Measurements from ENCODE around the gene TNIK. TPM values are rescaled to one million over a fixed set of nuclear protein-coding genes. Genes with fewer than 3 reads are reported as not detected.

Gene TNIK
- total RNA-seq, 2 donors from 2014 or later, result 9.0 to 11.6 TPM

DNA sequence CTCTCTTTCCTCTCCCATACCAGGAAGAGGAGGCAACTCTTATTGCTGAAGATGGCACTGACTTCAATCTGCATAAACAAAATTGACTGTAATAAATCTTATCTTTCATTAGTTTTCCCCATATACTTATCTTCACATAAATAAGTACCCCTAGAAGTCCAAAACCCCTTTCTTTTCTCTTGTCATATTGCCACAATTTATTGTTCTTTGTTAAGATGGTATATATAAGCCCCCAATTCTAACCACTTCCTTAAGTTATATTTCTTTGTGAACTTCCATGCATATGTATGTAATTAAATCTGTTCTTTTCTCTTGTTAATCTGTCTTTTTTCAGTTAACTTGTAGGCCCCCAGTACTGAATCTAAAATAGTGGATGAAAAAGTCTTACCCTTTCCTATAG is 68.8 kb downstream of the TNIK start:
- no peak for DNase-seq (ENCODE audit: low spot score)
- H3K4me1 ChIP-seq, result peaks cover 0 to 19% of the 10 kb centered on the region in 2 donors
- H3K9me3 ChIP-seq, result peaks cover 0 to 5% of the 10 kb centered on the region in 2 donors
- no peak overlapping the region for H3K4me3 ChIP-seq
- no peaks in the 10 kb centered on the region for H3K36me3 ChIP-seq
- TF ChIP-seq, protein P1, sequence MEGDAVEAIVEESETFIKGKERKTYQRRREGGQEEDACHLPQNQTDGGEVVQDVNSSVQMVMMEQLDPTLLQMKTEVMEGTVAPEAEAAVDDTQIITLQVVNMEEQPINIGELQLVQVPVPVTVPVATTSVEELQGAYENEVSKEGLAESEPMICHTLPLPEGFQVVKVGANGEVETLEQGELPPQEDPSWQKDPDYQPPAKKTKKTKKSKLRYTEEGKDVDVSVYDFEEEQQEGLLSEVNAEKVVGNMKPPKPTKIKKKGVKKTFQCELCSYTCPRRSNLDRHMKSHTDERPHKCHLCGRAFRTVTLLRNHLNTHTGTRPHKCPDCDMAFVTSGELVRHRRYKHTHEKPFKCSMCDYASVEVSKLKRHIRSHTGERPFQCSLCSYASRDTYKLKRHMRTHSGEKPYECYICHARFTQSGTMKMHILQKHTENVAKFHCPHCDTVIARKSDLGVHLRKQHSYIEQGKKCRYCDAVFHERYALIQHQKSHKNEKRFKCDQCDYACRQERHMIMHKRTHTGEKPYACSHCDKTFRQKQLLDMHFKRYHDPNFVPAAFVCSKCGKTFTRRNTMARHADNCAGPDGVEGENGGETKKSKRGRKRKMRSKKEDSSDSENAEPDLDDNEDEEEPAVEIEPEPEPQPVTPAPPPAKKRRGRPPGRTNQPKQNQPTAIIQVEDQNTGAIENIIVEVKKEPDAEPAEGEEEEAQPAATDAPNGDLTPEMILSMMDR (IDR thresholded peaks at IDR 0.05), result no peak
- H3K27ac ChIP-seq, result no peak overlapping the region
- H3K27me3 ChIP-seq, result no peaks in the 10 kb centered on the region

DNA sequence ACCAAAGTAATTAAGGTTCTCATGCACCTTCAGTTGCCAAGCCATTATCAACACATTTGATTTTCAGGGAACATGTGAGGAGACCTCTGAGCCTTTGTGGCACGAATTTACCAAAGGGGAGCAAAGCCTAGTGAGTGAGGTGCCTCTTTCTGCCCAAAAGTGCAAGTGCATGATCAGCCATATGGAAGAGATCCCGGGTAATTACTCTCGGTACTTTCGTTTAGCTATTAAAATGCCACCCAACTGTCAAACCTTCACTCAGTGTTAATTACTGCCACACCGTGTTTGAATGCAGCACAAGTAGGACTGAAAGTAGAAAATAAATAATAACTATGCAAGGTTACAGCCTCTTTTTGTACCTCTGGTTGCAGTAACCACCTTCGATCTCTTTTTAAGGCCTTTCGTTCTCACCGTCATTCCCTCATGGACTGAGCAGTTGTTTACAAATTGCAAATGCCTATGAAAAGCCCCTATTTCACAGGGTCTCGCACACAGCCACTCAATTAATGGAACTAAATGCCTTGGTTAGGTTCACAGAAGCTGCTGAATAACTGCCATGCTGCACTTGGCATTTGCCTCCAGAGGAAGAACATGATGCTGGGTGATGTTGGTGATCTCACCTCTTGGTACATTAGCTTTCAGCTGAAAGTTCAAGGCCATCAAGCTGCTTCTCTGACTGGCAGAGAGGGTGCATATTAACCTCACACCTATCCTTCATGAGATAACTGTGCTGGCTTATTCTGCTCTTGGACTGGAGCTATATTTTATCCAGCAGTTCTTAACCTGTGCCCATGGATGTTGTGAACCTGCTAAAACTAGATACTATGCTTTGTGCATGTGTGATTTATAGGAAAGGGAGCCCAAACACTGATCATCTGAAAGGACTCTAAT is 69.9 kb downstream of the TNIK start:
- TF ChIP-seq, protein P1 (IDR thresholded peaks at IDR 0.05), result no peak
- no peak overlapping the region for H3K27ac ChIP-seq
- H3K4me1 ChIP-seq, result peaks cover 0 to 19% of the 10 kb centered on the region in 2 donors
- no peaks in the 10 kb centered on the region for H3K36me3 ChIP-seq
- no peak overlapping the region for H3K4me3 ChIP-seq
- H3K27me3 ChIP-seq, result no peaks in the 10 kb centered on the region
- DNase-seq (ENCODE audit: low spot score), result no peak
- H3K9me3 ChIP-seq, result peaks cover 0 to 5% of the 10 kb centered on the region in 2 donors

DNA sequence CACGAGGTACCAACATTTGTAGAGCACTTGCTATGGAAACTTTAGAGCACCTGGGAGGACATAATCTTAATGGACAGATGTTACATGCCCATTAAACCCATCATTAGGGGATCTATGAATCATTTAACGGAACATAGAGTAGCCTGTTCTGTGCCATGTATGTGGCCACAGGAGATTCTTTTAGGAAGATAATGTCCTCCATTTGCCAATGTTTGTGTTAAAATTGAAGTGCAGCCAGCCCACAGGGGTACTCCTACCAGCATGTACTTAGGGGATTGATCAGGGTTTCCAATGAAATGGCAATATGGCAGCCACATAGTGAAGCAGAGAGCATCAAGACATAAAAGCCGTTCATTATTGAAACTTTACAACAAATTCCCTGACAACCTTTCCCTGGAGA is 70.7 kb downstream of the TNIK start:
- TF ChIP-seq, protein P1 (IDR thresholded peaks at IDR 0.05), result no peak
- no peak for DNase-seq (ENCODE audit: low spot score)
- no peak overlapping the region for H3K4me3 ChIP-seq
- H3K36me3 ChIP-seq, result no peaks in the 10 kb centered on the region
- no peak overlapping the region for H3K27ac ChIP-seq
- peaks cover 0 to 5% of the 10 kb centered on the region in 2 donors for H3K9me3 ChIP-seq
- H3K27me3 ChIP-seq, result no peaks in the 10 kb centered on the region
- H3K4me1 ChIP-seq, result peaks cover 0 to 19% of the 10 kb centered on the region in 2 donors

DNA sequence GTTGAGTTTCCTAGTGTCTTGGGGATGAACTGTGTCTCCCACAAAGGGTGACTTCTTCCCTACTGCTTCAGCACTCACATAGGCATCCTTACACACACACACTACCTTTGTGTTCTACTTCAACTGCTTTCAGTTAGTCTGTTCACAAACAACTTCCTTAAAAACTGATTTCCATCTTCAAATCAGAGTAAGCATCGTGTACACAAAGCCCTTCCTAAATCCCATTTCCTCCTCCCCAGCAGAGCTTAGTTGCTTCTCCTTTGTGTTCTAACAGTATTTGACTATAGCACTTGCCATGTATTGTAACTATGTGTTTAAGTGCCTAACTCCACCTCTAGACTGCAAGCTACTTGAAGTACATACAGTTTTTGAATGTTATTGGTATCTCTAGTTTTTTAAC is 71.7 kb downstream of the TNIK start:
- no peaks in the 10 kb centered on the region for H3K36me3 ChIP-seq
- no peaks in the 10 kb centered on the region for H3K27me3 ChIP-seq
- no peak overlapping the region for H3K4me3 ChIP-seq
- H3K4me1 ChIP-seq, result peaks cover 0 to 17% of the 10 kb centered on the region in 2 donors
- H3K27ac ChIP-seq, result no peak overlapping the region
- TF ChIP-seq, protein P1 (IDR thresholded peaks at IDR 0.05), result no peak
- H3K9me3 ChIP-seq, result peaks cover 0 to 5% of the 10 kb centered on the region in 2 donors
- no peak for DNase-seq (ENCODE audit: low spot score)

DNA sequence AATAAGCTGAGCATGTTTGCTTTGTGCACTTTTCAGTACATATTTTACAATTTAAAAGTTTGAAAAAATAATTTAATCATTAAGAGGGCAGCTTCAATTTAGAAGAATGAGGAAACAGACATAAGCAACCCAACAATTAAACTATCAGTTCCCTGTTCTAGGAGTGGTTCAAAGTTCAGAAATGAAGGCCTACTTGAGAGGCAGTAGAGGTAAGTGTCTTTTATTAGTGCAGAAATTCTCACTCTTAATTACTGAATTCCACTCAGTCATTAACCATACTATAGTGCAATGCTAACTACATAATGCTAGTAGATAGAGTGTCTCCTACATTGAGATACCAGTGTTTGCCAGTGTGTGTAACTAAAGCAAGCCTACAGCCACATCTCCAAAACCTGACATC is 73.1 kb downstream of the TNIK start:
- no peaks in the 10 kb centered on the region for H3K36me3 ChIP-seq
- H3K4me3 ChIP-seq, result no peak overlapping the region
- no peak overlapping the region for H3K27ac ChIP-seq
- TF ChIP-seq, protein P1 (IDR thresholded peaks at IDR 0.05), result no peak
- no peaks in the 10 kb centered on the region for H3K27me3 ChIP-seq
- H3K4me1 ChIP-seq, result peaks cover 0 to 6% of the 10 kb centered on the region in 2 donors
- no peak for DNase-seq (ENCODE audit: low spot score)
- peaks cover 0 to 5% of the 10 kb centered on the region in 2 donors for H3K9me3 ChIP-seq

Measured in right atrium auricular region (tissue), 2 donors.